Fibroblast of skin of left quadriceps (primary cell): ENCODE data around the gene FAM163A.
A peak's percentile ranks its signal among the peaks of the same experiment; 100 is the strongest.
"Not testable (repeated sequence)": the region's sequence is repeated elsewhere in the genome, so short reads cannot be mapped to it uniquely, and the experiment has no call there.

Experiments
- DNase-seq, 2 experiments: peaks; one replicate each; pipeline ENCODE4 v3.0.0-alpha.2; 2013; ENCODE audit warnings: low read depth in 2 of 2

Gene FAM163A

DNA sequence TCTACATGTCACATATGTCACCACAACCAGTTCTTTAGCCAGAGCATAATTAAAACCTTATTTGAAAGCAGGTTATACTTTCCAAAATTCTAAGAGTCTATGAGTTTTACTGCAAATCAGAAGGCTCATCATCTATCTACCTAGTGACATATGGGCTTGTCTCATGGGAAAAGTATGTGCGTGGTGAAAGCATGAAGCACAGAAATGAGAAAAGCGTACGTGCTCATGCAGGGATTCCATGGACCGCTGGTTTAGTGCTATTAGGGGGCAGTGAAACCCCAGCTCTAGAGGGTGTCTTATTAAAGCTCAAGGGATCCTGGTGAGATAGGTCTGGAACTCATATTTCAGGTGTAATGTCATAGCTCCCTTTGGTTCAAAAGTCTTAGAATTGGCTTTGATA is 50.2 kb downstream of the FAM163A start:
- DNase-seq = no peak

DNA sequence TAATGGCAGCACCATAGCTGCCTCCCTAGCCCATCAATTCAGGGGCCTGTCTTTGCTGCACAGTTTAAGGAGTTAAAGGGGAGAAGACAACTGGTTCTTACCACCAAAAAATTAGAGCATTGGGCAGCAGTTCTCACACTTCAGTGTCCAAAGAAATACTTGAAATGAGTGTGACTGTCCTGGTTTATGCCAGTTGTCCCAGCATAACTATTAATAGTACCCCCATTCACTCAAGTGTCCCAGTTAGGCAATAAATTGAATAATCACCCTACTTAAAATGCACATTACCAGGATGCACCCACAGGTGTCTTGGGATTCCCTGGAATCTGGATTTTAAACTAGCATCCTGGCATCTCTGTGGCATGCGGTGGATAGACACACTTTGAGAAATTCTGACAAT is 51.1 kb downstream of the FAM163A start:
- DNase-seq = no peak

DNA sequence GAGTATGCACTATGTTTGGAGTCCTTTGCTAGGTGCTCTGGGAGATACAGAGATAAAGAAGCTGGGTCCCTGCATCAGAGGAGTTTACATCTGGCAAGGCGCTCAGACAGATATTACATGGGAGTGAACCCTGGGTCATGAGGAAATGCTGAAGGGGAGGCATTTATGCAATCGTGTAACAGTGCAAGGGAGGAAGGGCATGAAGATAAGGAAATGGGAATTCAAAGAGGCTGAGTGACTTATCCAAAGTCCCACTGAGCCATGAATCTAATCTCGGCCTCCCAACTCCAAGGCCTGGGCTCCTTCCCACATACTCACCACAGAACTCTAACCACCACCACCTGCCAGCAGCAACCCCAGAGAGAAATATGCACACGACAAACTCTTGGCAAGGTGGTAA is 51.6 kb downstream of the FAM163A start:
- no peak for DNase-seq

DNA sequence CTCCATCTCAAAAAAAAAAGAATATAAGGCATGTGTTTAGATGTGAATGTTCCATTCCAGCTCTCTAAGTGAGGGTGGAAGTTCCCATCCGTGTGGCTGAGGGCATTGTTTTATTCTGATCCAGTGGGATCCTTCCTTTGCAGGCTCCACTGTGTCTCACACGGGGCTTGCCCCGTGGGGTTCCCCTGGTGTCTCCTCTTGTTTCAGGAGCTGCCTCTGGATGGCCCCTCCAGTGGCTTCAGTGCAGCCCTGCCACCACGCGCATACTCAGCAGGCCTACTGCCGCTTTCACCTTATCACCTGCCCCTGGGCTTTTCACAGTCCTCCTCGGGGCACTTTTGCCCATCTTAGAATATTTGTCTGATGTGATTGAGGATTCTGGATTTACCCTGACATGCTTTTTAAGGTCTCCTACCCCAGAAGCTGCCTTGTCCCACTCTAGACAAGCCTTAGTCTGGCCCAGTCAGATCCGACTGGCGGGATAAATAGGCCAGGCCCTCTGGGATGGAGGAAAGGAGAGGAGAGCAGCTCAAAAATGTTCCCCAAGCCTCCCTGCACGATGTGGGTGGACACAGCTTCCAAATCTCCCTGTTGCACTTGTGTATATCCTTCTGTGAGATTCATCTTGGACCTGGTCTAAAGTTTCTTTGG is 55.2 kb downstream of the FAM163A start:
- no peak for DNase-seq

DNA sequence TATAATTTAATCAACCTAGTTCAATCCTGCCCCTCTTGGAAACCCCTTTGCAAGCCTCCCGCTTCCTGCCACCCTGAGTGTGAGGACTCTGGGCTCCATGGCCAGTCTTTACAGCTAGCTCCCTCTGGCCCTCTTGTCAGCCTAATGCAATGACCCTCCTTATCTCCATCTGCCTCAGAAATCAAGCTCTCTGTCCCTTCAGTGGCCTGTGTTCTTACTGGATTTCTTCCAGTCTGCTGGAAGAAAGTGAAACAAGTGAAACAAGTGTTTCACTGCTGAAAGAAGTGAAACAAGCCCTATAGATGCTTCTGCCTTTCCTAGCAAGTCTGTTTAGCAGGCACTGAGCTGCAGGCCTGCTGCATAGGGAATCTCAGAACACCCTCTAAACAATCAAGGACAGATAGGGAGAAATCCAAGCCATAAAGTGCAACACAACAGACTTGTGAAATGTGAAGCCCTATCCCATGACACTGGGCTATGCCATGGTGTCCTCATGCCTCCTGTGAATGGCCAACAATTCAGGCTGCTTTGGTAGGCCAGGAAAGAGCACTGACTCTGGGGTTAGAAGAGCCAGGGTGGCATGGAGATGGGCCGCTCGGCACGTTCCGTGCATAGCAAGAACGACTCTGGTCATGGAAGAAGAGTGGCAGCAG is 55.9 kb downstream of the FAM163A start:
- DNase-seq = no peak

DNA sequence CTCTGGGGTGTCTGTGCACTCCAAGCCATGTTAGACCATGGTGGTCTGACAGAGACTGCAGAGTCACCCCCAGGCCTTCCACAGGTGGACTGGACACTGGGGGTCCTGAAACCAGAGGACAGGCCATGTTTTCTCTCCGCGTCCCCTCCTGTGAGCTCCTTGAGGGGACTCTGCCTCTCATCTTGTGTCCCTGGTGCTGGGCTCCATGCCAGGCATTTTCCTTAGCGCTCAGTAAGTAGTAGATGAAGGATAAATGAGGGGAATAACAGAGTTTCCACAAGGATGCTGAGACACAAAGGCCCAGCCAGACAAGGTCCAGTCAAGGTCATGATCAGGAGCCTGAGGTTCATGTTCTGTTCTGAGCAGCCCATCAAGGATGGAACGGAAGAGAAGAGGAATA is 57.4 kb downstream of the FAM163A start:
- DNase-seq = no peak

DNA sequence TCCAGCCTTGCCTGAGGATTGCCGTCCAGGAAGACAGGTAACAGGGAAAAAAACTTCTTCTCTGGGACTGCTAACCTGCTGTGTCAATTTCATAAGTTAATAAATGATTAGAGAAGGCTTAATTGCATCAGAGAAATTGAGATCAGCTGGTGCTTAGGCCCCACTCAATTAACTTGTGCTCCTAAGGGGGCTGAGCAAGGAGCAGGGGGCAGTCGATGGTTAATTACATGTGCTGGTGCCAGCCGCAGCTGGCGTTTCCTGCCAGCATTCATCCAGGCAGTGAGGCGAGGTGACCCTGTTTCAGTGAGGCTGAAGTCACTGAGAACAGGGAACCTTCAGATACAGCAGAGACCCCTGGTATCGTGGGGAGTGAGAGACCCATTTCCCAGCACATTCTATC is 60.0 kb downstream of the FAM163A start:
- DNase-seq = no peak

DNA sequence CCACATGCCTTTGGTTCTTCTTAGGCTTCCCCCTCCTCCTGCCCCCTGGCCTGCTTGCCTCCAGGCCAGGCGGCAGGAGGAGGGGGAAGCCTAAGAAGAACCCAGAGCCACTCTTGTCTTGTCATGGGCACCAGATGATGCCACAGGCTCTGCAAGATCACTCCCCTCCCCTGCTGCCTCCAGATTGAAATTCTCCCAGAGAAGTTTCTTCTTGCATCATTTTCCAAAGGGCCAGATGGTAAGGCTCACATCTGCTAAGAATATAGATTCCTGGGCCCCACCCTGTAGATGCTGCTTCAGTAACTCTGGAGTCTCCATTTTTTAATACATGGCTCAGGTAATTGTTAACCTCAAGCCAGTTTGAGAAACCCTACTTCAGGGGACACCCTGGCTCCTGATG is 60.8 kb downstream of the FAM163A start:
- DNase-seq = no peak

DNA sequence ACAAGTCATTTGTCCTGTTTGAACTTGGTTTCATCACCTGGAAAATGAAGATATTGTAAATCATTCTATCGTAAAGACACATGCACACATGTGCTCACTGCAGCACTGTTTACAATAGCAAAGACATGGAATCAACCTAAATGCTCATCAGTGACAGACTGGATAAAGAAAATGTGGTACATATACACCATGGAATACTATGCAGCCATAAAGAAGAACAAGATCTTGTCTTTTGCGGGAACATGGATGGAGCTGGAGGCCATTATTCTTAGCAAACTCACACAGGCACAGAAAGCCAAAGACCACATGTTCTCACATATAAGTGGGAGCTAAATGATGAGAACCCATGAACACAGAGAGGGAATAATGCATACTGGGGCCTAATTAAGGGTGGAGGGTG is 61.3 kb downstream of the FAM163A start:
- DNase-seq = not testable (repeated sequence)

DNA sequence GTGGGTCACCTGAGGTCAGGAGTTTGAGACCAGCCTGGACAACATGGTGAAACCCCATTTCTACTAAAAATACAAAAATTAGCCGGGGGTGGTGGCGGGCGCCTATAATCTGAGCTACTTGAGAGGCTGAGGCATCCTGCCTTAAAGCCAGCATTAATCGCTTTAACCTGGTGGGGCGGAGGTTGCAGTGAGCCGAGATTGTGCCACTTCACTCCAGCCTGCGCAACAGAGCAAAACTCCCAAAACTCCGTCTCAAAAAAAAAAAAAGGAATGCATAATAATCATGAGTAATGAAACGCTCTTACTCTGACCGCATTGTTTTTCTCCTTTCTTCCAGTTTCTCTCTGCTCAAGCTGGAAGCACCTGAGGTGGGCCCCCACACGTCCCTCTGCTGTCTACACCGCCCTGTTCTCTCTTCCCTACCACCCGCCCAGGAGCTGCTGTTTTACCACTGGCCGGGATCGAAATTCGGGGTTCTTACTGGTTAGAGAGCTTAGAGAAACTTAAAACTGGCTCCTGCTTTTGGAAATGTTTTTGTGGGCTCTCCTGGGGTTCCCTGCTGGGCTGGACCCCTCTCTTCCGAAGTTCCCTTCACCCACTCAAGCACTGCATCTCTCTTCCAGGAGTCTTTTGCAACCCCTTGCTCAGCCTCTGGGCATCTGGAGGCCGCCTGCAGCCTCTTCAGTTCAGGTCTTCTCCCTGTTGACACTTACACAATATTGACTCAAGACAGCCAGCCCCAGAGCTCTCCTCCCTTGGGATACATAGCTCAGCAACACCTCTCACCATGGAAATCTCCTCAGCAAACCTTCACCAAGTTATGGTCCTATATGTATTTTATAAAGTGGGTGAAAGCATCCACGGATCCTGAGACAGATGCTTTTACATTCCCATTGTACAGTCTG is 62.5 kb downstream of the FAM163A start:
- no peak for DNase-seq

DNA sequence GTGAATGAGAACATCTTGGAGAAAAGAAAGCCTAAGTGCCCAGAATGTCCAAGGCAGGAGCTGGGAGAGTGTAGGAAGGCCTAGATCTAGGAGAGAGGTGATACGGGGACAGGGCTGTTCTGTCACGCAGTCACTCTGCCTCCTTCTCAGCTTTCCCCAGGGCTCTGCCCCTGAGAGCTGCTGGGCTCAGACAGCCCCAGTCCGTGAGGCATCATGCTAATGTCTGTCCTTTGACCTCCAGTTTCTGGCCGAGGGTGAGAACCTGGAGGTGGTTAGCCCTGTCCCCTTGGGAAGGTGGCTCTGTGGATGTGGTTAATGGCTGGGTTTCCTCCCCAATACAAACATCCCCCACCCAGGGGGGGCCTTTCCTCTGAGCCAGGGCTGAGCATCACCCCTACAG is 63.2 kb downstream of the FAM163A start:
- DNase-seq = no peak

DNA sequence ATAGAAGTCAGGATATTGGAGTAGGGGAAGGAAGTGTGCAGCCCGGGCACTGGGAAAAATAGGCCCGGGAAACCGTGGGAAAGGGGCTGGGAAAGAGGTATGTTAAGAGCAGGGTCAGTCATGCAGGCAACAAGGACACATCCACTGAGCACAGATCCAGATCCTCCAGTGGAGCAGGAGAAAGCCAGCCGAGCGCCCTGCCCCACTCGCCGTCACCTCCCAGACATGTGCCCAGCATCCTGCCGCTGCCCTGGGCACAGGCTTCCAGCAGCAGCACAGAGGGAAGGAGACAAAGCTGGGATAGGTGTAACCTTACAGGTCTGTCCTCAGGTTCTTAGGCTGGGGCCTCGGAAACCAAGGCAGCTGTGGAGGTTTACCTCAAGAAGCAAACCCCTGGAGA is 64.2 kb downstream of the FAM163A start:
- no peak for DNase-seq

DNA sequence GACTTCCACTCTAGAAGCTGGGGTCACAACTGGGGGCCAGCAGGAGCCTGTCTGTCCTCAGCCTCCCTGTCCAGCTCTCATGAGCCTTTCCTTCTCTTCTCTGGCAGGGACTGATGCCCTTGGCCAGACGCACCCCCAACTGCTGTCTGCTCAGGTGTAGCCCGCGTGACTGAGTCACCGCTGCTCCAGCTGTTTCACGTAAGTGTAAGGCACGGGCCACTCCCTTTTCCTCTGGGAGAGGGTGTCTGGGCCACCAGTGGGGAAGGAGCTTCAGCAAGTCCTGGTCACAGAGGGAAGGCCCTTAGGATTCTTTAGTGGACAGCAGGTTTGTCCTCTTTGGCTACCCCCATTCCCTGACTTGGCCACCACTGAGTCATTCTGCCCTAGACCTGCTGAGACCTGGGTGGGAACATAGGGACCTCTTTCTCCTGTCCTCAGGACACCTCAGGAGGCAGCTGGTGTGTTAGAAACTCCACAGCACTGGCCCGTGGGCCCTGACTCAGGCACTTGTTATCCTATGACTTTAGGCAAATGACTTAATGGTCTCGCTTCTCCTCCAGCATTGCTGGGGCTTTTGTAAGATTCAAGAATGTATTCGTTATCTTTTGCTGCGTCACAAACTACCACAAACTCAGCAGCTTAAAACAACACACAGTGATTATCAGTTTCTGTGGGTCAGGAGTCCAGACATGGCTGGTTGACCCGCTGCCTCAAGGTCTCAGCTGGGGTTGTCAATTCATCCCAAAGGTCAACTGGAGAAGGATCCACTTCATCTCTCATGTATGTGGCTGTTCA is 64.8 kb downstream of the FAM163A start:
- no peak for DNase-seq

DNA sequence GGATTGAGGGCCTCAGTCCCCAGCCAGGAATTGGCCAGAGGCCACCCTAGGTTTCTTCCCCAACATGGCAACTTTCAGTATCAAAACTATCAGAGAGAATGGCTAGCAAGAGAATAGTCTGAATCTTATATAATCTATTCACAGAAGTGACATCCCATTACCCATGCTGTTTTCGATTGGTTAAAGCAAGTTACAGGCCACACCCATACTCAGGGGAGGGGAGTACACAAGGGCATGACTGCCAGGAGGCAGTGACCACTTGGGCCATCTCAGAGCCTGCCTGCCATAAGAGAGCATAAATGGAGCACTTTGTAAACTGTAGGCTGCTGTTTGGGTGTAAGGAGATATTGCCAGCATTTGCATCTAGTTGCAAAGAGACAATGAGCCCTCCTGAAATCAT is 65.4 kb downstream of the FAM163A start:
- DNase-seq = no peak

DNA sequence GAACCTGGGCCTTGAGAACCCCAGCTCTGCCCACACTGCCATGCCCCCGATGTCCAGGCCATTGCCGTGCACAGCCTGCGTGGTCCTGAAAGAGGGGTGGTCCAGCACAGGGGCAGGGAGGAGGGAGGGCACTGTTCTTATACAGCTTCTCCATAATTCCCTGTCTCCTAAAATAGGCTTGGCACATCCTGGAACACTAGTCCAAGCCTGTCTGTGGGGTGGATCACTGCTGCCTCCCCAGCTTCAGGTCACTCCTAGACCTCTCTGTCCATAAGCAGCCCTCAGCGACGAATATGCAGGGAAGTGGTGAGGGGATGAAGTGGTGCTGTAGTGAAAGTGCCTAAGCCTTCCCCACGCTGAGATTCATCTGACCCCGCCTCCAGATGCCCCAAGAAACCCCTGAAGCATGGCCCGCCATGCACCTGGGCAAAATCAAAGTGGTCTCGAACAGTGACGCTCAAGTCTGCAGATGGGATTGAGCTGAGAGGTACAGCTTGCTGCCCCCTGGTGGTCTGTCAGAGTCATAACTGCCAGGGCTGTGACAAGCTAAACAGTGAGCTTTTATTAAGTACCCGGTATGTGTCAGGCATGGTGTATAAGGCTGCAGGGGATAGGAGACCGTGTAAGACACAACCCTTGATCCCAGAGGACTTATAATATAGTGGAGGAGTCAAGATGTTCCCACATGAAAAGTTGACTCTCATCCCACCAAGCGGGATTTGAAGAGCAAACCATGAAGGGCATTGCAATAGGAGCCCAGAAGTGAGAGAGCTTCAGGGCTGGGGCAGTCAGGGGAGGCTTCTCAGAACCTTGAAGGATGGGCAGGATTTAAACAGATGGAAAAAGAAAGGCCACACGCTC is 66.6 kb downstream of the FAM163A start:
- DNase-seq = peak; percentile 30 to 37

DNA sequence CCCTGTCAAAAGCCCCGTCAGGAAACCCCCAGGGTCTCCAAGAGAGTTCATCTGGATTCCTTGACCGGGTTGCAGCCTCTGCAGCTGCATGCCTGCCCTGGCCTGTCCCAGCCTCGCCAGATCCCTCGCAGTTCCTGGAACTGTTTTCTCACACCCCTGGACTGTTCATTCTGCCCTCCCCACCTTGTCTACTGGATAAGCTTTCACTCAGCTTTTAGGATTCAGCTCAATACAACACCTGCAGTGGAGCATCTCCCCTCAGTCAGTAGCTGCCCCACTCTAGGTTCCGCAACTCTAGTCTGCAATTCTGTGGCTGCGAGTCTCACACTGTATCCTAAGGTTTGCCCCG is 67.2 kb downstream of the FAM163A start:
- DNase-seq = no peak

DNA sequence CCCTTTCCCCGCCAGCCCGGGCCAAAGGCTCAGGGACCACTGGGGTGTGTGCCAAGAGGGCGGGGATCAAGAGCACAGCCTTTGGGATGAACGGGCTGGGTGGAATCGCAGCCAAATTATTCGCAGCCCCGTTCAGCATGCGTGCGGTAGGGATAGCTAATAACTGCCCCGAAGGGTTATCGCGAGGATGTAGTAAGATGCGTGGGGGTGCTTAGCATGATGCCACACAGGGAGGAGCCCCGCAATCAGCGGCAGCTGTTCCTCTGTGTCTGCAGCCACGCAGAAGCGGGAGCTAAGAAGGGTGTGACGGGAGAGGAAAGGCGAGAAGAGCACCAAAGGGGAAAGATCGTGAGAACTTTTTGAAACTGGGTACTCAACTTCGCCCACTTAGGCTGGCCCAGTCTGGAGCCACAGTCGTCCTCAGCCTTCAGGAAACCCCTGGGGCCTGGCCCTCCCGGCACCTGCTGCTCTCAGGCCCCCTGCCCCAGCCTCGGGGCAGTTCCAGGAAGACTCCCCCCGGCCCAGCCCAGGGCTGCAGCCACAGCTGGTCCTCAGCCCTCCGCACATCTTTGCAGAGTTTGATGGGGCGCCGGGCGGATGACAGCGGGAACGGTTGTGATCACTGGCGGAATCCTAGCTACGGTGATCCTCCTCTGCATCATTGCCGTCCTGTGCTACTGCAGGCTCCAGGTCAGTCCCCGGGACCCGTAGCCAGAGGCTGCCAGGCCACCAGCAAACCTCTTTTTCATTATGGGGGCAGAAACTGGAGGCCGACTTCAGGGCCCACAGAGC is 69.6 kb downstream of the FAM163A start:
- DNase-seq = no peak

DNA sequence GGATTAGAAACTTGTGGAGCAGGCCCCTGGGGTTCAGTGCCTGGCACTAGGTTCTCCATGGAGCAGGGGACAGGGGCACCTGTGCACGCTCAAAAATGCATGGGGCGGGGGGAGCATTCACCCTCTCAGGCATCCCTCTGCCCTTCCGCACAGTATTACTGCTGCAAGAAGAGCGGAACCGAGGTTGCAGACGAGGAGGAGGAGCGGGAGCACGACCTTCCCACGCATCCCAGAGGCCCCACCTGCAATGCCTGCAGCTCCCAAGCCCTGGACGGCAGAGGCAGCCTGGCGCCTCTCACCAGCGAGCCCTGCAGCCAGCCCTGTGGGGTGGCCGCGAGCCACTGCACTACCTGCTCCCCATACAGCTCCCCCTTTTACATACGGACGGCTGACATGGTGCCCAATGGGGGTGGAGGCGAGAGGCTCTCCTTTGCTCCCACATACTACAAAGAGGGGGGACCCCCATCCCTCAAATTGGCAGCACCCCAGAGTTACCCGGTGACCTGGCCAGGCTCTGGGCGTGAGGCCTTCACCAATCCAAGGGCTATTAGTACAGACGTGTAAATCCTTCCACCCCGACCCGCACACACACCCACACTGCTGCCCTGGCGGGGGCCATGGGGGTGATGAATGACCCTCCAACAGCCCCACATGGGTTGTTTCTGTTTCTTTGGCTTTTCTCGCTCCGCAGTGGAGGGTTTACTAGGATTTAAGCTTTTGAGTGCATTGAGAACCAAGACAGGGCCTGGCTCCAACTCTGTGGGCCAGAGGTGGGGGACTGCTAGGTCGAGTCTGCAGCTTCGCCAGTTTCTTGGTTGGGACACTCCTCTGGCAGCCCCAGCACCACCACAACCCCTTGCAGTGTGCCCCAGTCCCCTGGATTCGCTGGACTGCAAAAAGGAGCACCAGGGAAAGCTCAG is 70.8 kb downstream of the FAM163A start:
- no peak for DNase-seq

DNA sequence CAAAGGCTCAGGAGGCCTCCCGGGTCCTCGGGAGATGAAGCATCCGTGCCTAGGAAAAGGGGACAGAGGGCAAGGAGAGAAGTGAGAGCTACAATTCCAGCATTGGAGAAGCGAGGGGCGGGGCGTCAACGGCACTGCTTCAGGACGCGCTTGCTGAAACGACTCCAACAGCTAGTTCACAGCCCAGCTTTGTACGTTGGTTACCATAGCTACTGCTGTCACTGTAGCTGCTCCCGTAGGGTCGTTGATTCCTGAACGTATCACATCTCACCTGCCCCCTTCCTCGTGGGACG is 71.4 kb downstream of the FAM163A start:
- no peak for DNase-seq

DNA sequence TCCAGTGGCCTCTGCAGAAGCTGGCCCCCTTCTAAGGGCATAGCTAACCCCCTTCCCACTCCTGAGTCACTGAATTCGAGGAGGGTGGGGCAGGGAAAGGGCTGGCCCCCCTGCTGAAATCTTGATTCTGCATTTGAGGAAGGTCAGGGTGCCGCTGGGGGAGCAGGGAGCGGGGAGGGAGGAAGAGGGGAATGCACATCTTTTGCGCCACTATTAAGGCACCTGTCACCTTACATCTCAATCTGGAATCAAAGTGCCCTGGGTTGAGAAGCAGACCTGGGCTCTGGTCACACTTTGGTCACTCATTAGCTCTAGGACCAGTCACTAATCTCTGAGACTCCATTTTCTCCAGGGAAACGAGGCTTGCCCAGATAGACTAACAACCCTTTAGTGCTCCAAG is 72.5 kb downstream of the FAM163A start:
- DNase-seq = no peak
